Measurements from ENCODE around the gene ZNF557. TPM values are rescaled to one million over a fixed set of nuclear protein-coding genes. Genes with fewer than 3 reads are reported as not detected.

ZNF557 gene
- total RNA-seq, 1 donor from 2014 or later, result 11.1 TPM

DNA sequence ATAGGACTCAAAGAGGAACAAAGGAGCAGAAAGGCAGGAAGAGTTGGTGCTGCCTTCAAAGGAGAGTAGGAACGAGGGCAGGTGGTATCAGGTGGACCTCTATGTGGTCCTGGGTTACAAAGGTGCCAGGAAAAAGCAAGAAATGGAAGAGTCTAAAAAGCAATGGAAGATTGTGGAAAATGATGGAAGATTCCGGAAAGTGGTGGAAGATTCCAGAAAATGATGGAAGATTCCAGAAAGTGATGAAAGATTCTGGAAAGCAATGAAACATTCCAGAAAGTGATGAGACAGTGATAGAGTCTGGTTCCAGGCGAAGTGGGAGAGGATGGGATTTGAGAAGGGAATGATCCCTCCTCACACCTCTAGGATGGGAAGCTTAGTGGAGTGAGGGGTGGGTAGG lies 55.3 kb downstream of the ZNF557 start:
- no peak for DNase-seq (ENCODE audit: low spot score)

GRCh38 chr19:7125221-7125620 lies 55.7 kb downstream of the ZNF557 start:
- DNase-seq (ENCODE audit: low spot score), result no peak

DNA sequence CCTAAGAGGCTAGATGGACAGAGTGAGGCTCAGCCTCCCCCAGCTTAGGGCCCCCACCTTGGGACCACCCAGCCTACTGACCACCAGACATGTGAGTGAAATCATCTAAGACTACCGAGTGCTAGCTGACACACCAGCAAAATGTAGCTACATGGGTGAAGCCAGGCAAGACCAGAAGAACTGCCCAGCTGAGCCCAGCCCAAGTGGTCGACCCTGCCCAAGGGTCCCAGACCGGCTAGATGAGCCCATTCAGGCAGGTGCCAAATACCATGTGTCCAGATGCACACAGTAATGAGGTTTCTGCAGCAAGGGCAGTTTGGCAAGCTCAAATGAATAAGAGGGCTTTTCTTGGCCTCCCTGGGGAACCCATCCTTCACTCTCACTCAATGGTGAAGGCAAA lies 56.6 kb downstream of the ZNF557 start:
- no peak for DNase-seq (ENCODE audit: low spot score)

DNA sequence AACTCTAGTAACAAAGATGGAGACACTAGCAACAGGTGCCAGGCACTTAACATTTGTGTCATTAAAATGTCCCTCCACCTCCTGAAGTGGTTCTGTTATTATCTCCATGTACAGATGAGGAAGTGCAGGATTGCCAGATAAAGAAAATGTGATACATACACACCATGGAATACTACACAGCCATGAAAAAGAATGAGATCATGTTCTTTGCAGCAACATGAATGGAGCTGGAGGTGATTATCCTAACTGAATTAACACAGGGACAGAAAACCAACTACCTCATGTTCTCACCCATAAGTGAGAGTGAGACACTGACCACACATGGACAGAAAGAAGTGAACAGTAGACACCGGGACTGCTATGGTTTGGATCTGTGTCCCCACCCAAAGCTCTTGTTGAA lies 60.5 kb downstream of the ZNF557 start:
- DNase-seq (ENCODE audit: low spot score), result no peak

GRCh38 chr19:7132054-7132453 lies 62.6 kb downstream of the ZNF557 start:
- DNase-seq (ENCODE audit: low spot score), result no peak

- no peak for DNase-seq (ENCODE audit: low spot score)
Measured at GRCh38 chr19:7137120-7137519, 67.6 kb downstream of the ZNF557 start.

Other genes starting within 250 kb of the ZNF557 start
- gene ADGRE1, start 182.1 kb upstream of the ZNF557 start, total RNA-seq, result 0.46 TPM
- gene MBD3L2B, start 48.3 kb upstream of the ZNF557 start, total RNA-seq, result not detected
- not detected for gene MBD3L5, start 39.1 kb upstream of the ZNF557 start, total RNA-seq
- not detected for gene MBD3L4, start 29.5 kb upstream of the ZNF557 start, total RNA-seq
- not detected for gene MBD3L2, start 20.4 kb upstream of the ZNF557 start, total RNA-seq
- gene MBD3L3, start 11.0 kb upstream of the ZNF557 start, total RNA-seq, result not detected
- 90.7 TPM for gene INSR, start 224.7 kb downstream of the ZNF557 start, total RNA-seq